Mesenchymal stem cell (in vitro differentiated cells and primary cell): Measurements from ENCODE around the gene ZSCAN5C.

ENCODE experiments used
- DNase-seq: peaks from one replicate; pipeline ENCODE4 v3.0.0-alpha.2; 2013
- H2AFZ ChIP-seq: one replicate; pipeline ENCODE4 v1.6.1; 2013; ENCODE audit warnings: low read depth, mild to moderate bottlenecking, control low read depth, inconsistent platforms, low read length, moderate library complexity
- H2AK5ac ChIP-seq: 2 replicates; pipeline ENCODE4 v1.6.1; 2013; ENCODE audit warnings: low read length, moderate library complexity, mild to moderate bottlenecking, inconsistent platforms; ENCODE audit not compliant: severe bottlenecking
- H2BK120ac ChIP-seq: one replicate; pipeline ENCODE4 v1.6.1; 2013; ENCODE audit warnings: low read depth, mild to moderate bottlenecking, inconsistent platforms, low read length, moderate library complexity
- H2BK12ac ChIP-seq, 2 experiments: one replicate each; pipeline ENCODE4 v1.6.1; 2013; ENCODE audit warnings: inconsistent platforms in 2 of 2, low read length in 2 of 2, mild to moderate bottlenecking in 2 of 2, moderate library complexity in 2 of 2, control low read depth in 1 of 2
- H2BK15ac ChIP-seq: one replicate; pipeline ENCODE4 v1.6.1; 2013; ENCODE audit warnings: mild to moderate bottlenecking, low read depth, inconsistent platforms; ENCODE audit not compliant: poor library complexity, severe bottlenecking
- H2BK5ac ChIP-seq: 2 replicates; pipeline ENCODE4 v1.6.1; 2013; ENCODE audit warnings: low read depth, mild to moderate bottlenecking, low read length, control low read depth, inconsistent platforms; ENCODE audit not compliant: poor library complexity, severe bottlenecking
- H3K14ac ChIP-seq, 2 experiments: one replicate each; pipeline ENCODE4 v1.6.1; 2013; ENCODE audit warnings: inconsistent platforms in 2 of 2, low read length in 2 of 2, control low read depth in 1 of 2, mild to moderate bottlenecking in 1 of 2, moderate library complexity in 1 of 2
- H3K18ac ChIP-seq, 2 experiments: one replicate each; pipeline ENCODE4 v1.6.1; 2013; ENCODE audit warnings: inconsistent platforms in 2 of 2, low read length in 2 of 2, control low read depth in 1 of 2, low read depth in 1 of 2, mild to moderate bottlenecking in 1 of 2
- H3K23ac ChIP-seq, 2 experiments: one replicate each; pipeline ENCODE4 v1.6.1; 2013; ENCODE audit warnings: inconsistent platforms in 2 of 2, low read length in 2 of 2, mild to moderate bottlenecking in 2 of 2, moderate library complexity in 2 of 2, control low read depth in 1 of 2
- H3K27ac ChIP-seq: 2 replicates; pipeline ENCODE4 v1.5.1; 2013; ENCODE audit warnings: mild to moderate bottlenecking, moderate library complexity, low read length, control low read depth, inconsistent platforms; ENCODE audit not compliant: poor library complexity, severe bottlenecking
- H3K27me3 ChIP-seq, 2 experiments: 2 replicates each; pipeline versions ENCODE4 v1.6.1 to v1.7.0; 2013; ENCODE audit warnings: low read length in 2 of 2, mild to moderate bottlenecking in 2 of 2, moderate library complexity in 2 of 2, control low read depth in 1 of 2, inconsistent platforms in 1 of 2; ENCODE audit not compliant: control insufficient read depth in 1 of 2, insufficient read depth in 1 of 2
- H3K36me3 ChIP-seq, 2 experiments: 2 replicates each; pipeline versions ENCODE4 v1.6.1 to v1.7.0; 2013; ENCODE audit warnings: low read length in 2 of 2, control low read depth in 1 of 2, inconsistent platforms in 1 of 2, low read depth in 1 of 2, mild to moderate bottlenecking in 1 of 2; ENCODE audit not compliant: insufficient read depth in 2 of 2, control insufficient read depth in 1 of 2
- H3K4ac ChIP-seq, 2 experiments: one replicate each; pipeline ENCODE4 v1.6.1; 2013; ENCODE audit warnings: inconsistent platforms in 2 of 2, low read length in 2 of 2, mild to moderate bottlenecking in 2 of 2, moderate library complexity in 2 of 2, control low read depth in 1 of 2, low read depth in 1 of 2
- H3K4me1 ChIP-seq: 2 replicates; pipeline ENCODE4 v1.6.1; 2013; ENCODE audit warnings: low read depth, low read length, control low read depth; ENCODE audit not compliant: control insufficient read depth, insufficient read depth
- H3K4me2 ChIP-seq: 2 replicates; pipeline ENCODE4 v1.6.1; 2013; ENCODE audit warnings: low read length, mild to moderate bottlenecking, inconsistent platforms; ENCODE audit not compliant: poor library complexity, severe bottlenecking
- H3K4me3 ChIP-seq, 2 experiments: 2 replicates each; pipeline versions ENCODE4 v1.5.1 to v1.7.0; 2013; ENCODE audit warnings: low read length in 2 of 2, mild to moderate bottlenecking in 2 of 2, control low read depth in 1 of 2, low read depth in 1 of 2; ENCODE audit not compliant: insufficient read depth in 1 of 2
- H3K79me1 ChIP-seq: replicated peaks from 2 replicates; pipeline ENCODE4 v1.6.1; 2013; ENCODE audit warnings: mild to moderate bottlenecking, control low read depth, low read length, inconsistent platforms; ENCODE audit not compliant: poor library complexity, severe bottlenecking
- H3K9ac ChIP-seq: 2 replicates; pipeline ENCODE4 v1.7.0; 2013; ENCODE audit warnings: mild to moderate bottlenecking, low read length, moderate library complexity
- H3K9me3 ChIP-seq: 2 replicates; pipeline ENCODE4 v1.7.0; 2013; ENCODE audit warnings: mild to moderate bottlenecking, low read length; ENCODE audit not compliant: control insufficient read depth
- H4K8ac ChIP-seq: one replicate; pipeline ENCODE4 v1.6.1; 2013; ENCODE audit warnings: inconsistent platforms, mild to moderate bottlenecking, low read length, moderate library complexity
- H4K91ac ChIP-seq: one replicate; pipeline ENCODE4 v1.6.1; 2013; ENCODE audit warnings: mild to moderate bottlenecking, low read length, inconsistent platforms
- WGBS: methylation state at CpG from one replicate; pipeline ENCODE4 v1.1.7; 2013; ENCODE audit warnings: mixed read lengths; 5-methylcytosine and 5-hydroxymethylcytosine counted together

The ZSCAN5C gene

DNA sequence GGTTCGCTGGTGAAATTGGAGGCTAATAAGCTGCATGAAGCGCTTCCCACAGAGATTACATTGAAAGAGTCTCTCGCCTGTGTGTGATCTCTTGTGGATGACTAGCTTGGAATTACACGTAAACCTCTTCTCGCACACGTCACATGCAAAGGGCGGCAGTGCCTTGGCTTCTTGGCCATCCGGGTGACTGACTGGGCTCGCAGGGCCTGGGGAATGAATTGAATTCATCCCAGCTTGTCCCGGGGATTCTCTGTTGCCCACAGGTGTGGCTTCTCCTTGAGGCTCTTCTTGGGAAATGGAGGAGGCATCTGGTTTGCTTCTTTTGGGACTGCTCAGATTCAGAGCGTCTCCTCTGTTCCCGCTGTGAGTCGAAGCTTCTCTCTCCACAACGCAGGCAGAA lies 19.8 kb downstream of the ZSCAN5C start:
- no peak overlapping the region for H4K8ac ChIP-seq
- no peak for DNase-seq
- no peak overlapping the region for H2BK12ac ChIP-seq
- H3K4ac ChIP-seq = no peak overlapping the region
- no peak overlapping the region for H3K4me3 ChIP-seq
- H3K23ac ChIP-seq = no peak overlapping the region
- no peak overlapping the region for H2BK5ac ChIP-seq
- H3K9ac ChIP-seq = no peak overlapping the region
- H2BK120ac ChIP-seq = no peak overlapping the region
- H3K4me1 ChIP-seq = peaks cover 5% of the 10 kb centered on the region
- no peak overlapping the region for H2AFZ ChIP-seq
- WGBS = 93% methylated on average over 13 of the region's 14 CpGs
- H3K27me3 ChIP-seq = no peaks in the 10 kb centered on the region
- no peaks in the 10 kb centered on the region for H3K9me3 ChIP-seq
- H3K18ac ChIP-seq = no peak overlapping the region
- H3K27ac ChIP-seq = no peak overlapping the region
- peaks cover 0 to 5% of the 10 kb centered on the region in 2 experiments for H3K36me3 ChIP-seq
- no peak overlapping the region for H3K14ac ChIP-seq
- H2AK5ac ChIP-seq = no peak overlapping the region
- H3K4me2 ChIP-seq = no peak overlapping the region
- no peak overlapping the region for H4K91ac ChIP-seq
- no peak overlapping the region for H2BK15ac ChIP-seq
- H3K79me1 ChIP-seq = no peaks in the 10 kb centered on the region

DNA sequence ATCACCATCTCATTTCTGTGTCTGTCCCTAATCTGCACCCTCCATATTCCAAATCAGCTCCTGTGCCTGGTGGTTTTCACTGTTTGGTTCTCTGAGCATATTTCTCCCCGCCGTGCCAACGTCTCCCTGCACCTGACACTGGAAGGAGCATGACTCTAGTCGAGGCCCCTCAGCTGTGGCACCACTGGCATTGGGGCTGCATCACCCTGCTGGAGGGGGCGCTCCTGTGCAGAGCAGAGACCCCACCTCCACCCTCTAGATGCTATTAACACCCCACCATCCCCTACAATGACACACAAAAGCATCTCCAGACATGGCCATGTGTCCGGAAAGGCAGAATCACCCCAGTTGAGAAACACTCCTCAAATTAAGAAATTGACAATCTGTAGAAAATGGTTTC lies 20.8 kb downstream of the ZSCAN5C start:
- Histone ChIP-seq H2BK12ac (no peak overlapping the region), H3K14ac (no peak overlapping the region), H3K27ac (no peak overlapping the region), H3K18ac (no peak overlapping the region), H3K9ac (no peak overlapping the region), H3K4ac (no peak overlapping the region), H3K36me3 (peaks cover 0 to 5% of the 10 kb centered on the region in 2 experiments), H2BK5ac (no peak overlapping the region), H2AFZ (no peak overlapping the region), H2AK5ac (no peak overlapping the region), H3K4me2 (no peak overlapping the region), H4K8ac (no peak overlapping the region), H4K91ac (no peak overlapping the region), H3K79me1 (no peaks in the 10 kb centered on the region), H3K4me3 (no peak overlapping the region), H2BK15ac (no peak overlapping the region), H3K23ac (no peak overlapping the region), H3K27me3 (no peaks in the 10 kb centered on the region), H2BK120ac (no peak overlapping the region), H3K9me3 (no peaks in the 10 kb centered on the region), H3K4me1 (no peaks in the 10 kb centered on the region)
- 80% methylated on average over 6 of the region's 6 CpGs for WGBS
- DNase-seq = no peak

DNA sequence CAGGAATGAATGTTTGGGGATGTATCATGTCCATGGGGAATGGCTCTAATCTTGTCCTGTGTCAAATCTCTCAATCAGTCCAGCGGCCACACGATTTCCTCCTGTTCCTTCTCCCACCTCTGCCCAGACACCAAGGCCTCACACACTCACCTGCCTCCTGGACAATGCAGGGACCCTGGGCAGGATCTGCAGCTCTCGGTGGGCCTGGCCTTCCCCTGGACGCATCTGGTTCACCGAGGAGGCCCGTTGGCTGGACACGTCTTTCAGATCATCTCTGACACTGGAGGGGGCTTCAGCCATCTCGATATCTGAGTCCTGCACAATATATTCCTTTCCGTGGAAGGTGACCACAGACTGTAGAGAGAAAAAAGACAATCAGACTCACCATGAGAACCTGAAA lies 21.4 kb downstream of the ZSCAN5C start:
- Histone ChIP-seq H3K23ac (no peak overlapping the region), H3K14ac (no peak overlapping the region), H3K27me3 (no peaks in the 10 kb centered on the region), H2AK5ac (no peak overlapping the region), H2BK15ac (no peak overlapping the region), H2BK12ac (no peak overlapping the region), H2BK5ac (no peak overlapping the region), H3K4me3 (no peak overlapping the region), H2BK120ac (no peak overlapping the region), H4K91ac (no peak overlapping the region), H3K9me3 (no peaks in the 10 kb centered on the region), H3K18ac (no peak overlapping the region), H3K36me3 (peaks cover 0 to 5% of the 10 kb centered on the region in 2 experiments), H3K4me2 (no peak overlapping the region), H3K9ac (no peak overlapping the region), H3K4me1 (no peaks in the 10 kb centered on the region), H4K8ac (no peak overlapping the region), H2AFZ (no peak overlapping the region), H3K4ac (no peak overlapping the region), H3K79me1 (no peaks in the 10 kb centered on the region), H3K27ac (no peak overlapping the region)
- DNase-seq = no peak
- 87% methylated on average over 9 of the region's 9 CpGs for WGBS

DNA sequence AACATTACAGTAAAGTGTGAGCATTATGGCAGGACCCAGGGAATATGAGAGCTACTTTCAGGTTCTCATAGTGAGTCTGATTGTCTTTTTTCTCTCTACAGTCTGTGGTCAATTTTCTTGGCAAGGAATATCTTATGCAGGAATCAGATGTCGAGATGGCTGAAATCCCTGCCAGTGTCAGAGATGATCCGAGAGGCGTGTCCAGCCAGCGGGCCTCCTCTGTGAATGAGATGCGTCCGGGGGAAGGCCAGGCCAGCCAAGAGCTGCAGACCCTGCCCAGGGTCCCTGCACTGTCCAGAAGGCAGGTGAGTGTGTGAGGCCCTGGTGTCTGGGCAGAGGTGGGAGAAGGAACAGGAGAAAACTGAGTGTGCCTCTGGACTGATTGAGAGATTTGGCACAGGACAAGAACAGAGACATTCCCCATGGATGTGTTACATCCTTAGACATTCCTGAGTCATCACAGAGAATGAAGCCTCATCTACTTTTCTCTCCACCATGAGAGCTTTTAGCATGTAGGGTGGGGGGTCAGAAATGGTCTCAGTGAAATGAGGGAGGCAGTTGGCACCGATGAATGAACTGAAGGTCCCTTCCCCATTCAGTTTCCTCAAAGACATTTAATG lies 43.2 kb downstream of the ZSCAN5C start:
- WGBS = 94% methylated on average over 7 of the region's 7 CpGs
- no peak overlapping the region for H2AK5ac ChIP-seq

More for the DNA sequence above, 43.2 kb downstream of the ZSCAN5C start:
- no peak overlapping the region for H3K4me2 ChIP-seq
- H3K79me1 ChIP-seq = no peaks in the 10 kb centered on the region
- H2BK15ac ChIP-seq = no peak overlapping the region
- no peak overlapping the region for H3K23ac ChIP-seq
- no peak overlapping the region for H2AFZ ChIP-seq
- no peak overlapping the region for H2BK12ac ChIP-seq
- no peaks in the 10 kb centered on the region for H3K36me3 ChIP-seq
- DNase-seq = no peak
- no peak overlapping the region for H3K18ac ChIP-seq
- no peak overlapping the region for H3K4ac ChIP-seq
- no peak overlapping the region for H2BK120ac ChIP-seq
- peak overlapping the region; percentile 38 for H3K9ac ChIP-seq
- H3K4me3 ChIP-seq = peak overlapping the region in 1 of 2 experiments; percentile 54
- H3K27me3 ChIP-seq = no peaks in the 10 kb centered on the region
- H3K4me1 ChIP-seq = no peaks in the 10 kb centered on the region
- H4K91ac ChIP-seq = no peak overlapping the region
- H3K9me3 ChIP-seq = no peaks in the 10 kb centered on the region
- no peak overlapping the region for H4K8ac ChIP-seq
- no peak overlapping the region for H3K14ac ChIP-seq
- no peak overlapping the region for H3K27ac ChIP-seq
- H2BK5ac ChIP-seq = no peak overlapping the region
